ENCODE measurements around the gene AJAP1. TPM values are rescaled to one million over a fixed set of nuclear protein-coding genes. Genes with fewer than 3 reads are reported as not detected.
A peak's percentile ranks its signal among the peaks of the same experiment; 100 is the strongest.
"Not testable (repeated sequence)": the region's sequence is repeated elsewhere in the genome, so short reads cannot be mapped to it uniquely, and the experiment has no call there.

Gene AJAP1
- total RNA-seq, 3 donors from 2014 or later, result 0.09 to 1.1 (median 0.17) TPM

DNA sequence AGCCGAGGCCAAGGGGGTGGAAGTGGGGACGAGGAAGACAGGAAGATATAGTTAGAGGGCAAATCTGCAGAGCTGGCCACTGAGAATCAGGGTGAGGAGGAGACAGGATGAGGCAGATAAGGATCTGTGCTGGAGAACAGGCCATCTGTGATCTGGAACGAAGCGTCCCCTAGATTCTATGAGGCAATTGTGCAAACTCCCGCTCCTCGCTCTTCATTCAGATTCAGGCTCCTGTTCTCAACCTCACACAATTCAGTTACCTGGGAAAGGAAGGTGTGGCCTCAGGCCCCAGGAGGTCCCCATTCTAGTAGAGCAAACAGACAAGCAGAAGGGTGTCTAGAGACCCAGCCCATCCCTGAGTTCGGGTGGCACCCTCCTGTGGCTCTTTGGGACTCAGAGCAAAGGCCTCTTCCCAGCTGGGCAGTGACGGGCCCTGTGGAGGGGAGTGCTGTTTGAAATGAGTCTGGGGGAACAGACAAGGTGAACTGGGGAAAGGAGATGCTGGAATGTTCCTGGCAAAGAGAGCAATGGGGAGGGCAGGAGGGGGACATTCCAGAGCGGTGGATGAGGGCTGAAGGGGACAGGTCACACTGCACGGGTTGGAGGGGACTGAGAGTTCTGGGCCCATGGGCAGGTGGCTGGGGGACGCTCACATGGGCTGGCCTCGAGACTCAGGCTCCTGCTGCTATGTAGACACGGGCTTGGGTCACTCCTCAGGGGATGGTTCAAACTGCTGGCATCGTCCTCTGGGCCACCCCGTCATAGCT lies 39.9 kb upstream of the AJAP1 start:
- H3K4me1 ChIP-seq (ENCODE audit: low read depth), result no peaks in the 10 kb centered on the region
- H3K9me3 ChIP-seq, result peaks cover 8% of the 10 kb centered on the region
- H3K4me3 ChIP-seq, result no peak overlapping the region
- no peak for ATAC-seq
- no peaks in the 10 kb centered on the region for H3K36me3 ChIP-seq (ENCODE audit: low read depth)
- intact Hi-C loops (cut with DNase I, micrococcal nuclease), result no loop called here
- TF ChIP-seq, protein P1, sequence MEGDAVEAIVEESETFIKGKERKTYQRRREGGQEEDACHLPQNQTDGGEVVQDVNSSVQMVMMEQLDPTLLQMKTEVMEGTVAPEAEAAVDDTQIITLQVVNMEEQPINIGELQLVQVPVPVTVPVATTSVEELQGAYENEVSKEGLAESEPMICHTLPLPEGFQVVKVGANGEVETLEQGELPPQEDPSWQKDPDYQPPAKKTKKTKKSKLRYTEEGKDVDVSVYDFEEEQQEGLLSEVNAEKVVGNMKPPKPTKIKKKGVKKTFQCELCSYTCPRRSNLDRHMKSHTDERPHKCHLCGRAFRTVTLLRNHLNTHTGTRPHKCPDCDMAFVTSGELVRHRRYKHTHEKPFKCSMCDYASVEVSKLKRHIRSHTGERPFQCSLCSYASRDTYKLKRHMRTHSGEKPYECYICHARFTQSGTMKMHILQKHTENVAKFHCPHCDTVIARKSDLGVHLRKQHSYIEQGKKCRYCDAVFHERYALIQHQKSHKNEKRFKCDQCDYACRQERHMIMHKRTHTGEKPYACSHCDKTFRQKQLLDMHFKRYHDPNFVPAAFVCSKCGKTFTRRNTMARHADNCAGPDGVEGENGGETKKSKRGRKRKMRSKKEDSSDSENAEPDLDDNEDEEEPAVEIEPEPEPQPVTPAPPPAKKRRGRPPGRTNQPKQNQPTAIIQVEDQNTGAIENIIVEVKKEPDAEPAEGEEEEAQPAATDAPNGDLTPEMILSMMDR (IDR thresholded peaks at IDR 0.05), result no peak
- DNase-seq, result peak in 1 of 3 donors; percentile 15

DNA sequence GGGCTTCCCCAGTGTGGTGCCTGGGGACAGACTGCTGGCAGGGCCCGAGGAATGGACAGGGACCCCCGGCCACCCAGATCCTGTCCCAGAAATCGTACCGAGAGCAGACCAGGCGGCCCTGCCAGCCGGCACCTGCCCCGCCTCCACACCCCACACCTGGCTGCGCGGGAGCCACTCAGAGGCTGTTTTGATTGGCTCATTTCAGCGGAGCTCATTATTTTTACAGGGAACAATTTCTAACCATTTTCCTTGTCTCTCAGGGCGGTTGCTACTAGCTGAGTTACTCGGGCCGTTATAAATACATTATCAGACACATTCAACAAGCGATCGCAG lies 39.3 kb upstream of the AJAP1 start:
- no peaks in the 10 kb centered on the region for H3K36me3 ChIP-seq (ENCODE audit: low read depth)
- no peak for ATAC-seq
- no peak for DNase-seq
- TF ChIP-seq, protein P1 (IDR thresholded peaks at IDR 0.05), result no peak
- no peak overlapping the region for H3K4me3 ChIP-seq
- no peaks in the 10 kb centered on the region for H3K4me1 ChIP-seq (ENCODE audit: low read depth)
- H3K9me3 ChIP-seq, result peaks cover 2% of the 10 kb centered on the region
- intact Hi-C loops (cut with DNase I, micrococcal nuclease), result no loop called here

DNA sequence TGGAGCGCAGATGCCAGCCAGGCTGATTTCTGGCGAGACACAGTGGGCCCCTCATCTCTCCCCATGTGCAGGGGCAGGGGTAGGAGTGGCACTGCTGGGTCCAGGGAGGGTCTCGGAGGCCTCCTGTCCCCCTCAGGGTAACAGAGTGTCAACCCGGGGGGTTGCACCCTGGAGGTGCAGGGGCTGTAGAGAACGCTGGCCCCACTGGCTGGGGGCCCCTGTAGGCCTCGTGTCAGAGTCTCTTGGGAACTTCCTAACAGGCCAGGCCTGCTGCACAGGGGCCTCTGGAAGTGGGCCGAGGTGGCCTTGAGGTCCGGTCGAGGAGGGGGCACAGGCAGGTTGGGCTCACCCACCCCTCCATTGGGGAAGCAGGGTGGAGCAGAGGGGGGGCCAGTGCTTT lies 38.9 kb upstream of the AJAP1 start:
- Histone ChIP-seq H3K4me3 (no peak overlapping the region), H3K4me1 (ENCODE audit: low read depth) (no peaks in the 10 kb centered on the region), H3K36me3 (ENCODE audit: low read depth) (no peaks in the 10 kb centered on the region), H3K9me3 (no peaks in the 10 kb centered on the region)
- intact Hi-C loops (cut with DNase I, micrococcal nuclease), result no loop called here
- peak in 1 of 3 donors; percentile 34 for DNase-seq
- TF ChIP-seq, protein P1 (IDR thresholded peaks at IDR 0.05), result no peak
- no peak for ATAC-seq

DNA sequence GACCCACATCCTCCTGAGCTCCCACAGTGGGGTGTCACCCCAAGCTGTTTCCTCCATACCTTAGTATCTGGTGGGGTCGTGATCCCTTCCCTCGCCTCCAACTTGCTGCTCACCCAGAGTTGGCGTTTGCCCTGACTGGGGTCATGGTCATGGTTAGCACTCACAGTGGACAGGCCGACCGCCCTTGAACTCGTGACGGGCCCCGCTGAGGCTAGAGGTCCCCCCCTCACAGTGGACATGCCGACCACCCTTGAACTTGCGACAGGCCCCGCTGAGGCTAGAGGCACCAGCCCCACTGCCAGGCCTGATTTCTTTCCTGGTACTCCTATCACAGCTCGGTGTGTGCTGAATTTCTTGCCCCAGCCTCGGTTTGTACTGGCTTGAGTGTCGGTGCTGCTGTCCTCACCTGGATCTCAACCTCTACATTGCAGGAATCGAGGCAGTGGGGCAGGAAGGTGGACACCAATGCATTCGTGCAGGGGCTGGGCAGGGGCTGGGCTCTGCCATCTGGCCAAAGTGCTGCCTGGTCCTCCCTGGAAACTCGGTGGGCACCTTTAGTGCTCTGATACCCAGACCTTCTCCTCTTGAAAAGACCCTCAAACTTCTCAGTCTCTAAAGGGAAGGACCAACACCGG lies 37.5 kb upstream of the AJAP1 start:
- H3K4me1 ChIP-seq (ENCODE audit: low read depth), result no peaks in the 10 kb centered on the region
- ATAC-seq (no peak), DNase-seq (peak in 1 of 3 donors; percentile 19)
- intact Hi-C loops (cut with DNase I, micrococcal nuclease), result no loop called here
- H3K4me3 ChIP-seq, result no peak overlapping the region
- H3K36me3 ChIP-seq (ENCODE audit: low read depth), result no peaks in the 10 kb centered on the region
- H3K9me3 ChIP-seq, result no peaks in the 10 kb centered on the region
- TF ChIP-seq, protein P1 (IDR thresholded peaks at IDR 0.05), result no peak

DNA sequence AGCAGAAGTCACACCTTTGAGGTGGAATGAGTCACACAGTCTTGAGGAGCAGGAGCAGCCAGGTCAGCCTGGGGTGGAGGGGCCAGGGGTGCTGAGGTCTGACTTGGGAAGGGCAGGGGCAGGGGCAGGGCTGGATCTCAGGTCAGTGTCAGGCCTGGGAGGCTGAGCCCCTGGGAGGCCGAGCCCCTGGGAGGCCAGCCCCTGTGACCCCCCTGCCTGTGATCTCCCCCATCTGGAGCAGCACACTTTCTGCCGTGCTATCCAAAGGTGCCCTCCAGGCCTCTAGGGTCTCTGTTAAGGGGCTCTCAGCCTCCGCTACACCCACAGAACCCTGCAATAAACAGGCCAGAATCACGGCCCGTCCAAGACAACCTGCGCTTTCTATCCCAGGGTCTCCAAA lies 36.9 kb upstream of the AJAP1 start:
- intact Hi-C loops (cut with DNase I, micrococcal nuclease), result no loop called here
- DNase-seq (no peak), ATAC-seq (no peak)
- no peaks in the 10 kb centered on the region for H3K36me3 ChIP-seq (ENCODE audit: low read depth)
- no peaks in the 10 kb centered on the region for H3K4me1 ChIP-seq (ENCODE audit: low read depth)
- H3K4me3 ChIP-seq, result no peak overlapping the region
- TF ChIP-seq, protein P1 (IDR thresholded peaks at IDR 0.05), result no peak
- no peaks in the 10 kb centered on the region for H3K9me3 ChIP-seq

DNA sequence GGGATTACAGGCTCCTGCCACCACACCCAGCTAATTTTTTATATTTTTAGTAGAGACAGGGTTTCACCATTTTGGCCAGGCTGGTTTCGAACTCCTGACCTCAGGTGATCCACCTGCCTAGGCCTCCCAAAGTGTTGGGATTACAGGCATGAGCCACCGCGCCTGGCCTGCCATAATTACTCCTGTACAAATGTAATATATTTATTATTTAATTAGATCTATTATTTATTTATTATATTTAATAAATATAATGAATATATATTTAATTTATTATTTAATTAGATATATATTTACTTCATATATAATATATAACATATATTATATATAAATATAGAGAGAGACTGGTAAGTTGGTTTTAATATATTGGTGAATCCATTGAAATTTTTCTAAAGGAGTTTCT lies 35.6 kb upstream of the AJAP1 start:
- H3K4me3 ChIP-seq; H3K9me3 ChIP-seq; DNase-seq; ATAC-seq; H3K4me1 ChIP-seq (ENCODE audit: low read depth); intact Hi-C loops (cut with DNase I, micrococcal nuclease); H3K36me3 ChIP-seq (ENCODE audit: low read depth): not testable (repeated sequence)
